ENCODE data around the gene OR4D1. TPM values are rescaled to one million over a fixed set of nuclear protein-coding genes. Genes with fewer than 3 reads are reported as not detected.

Gene OR4D1
- total and polyA plus RNA-seq, 2 of the 4 experiments (the other 2 are of a cell fraction), result not detected

GRCh38 chr17:58127846-58128245 lies 20.3 kb upstream of the OR4D1 start:
- ATAC-seq (ENCODE audit: low read depth), result no peak
- H2AK5ac ChIP-seq (ENCODE audit: low read depth, low read length), result no peak overlapping the region
- ChIA-PET CTCF (no interaction called here), POLR2A (ENCODE audit: unreplicated experiment) (no interaction called here)
- no peak overlapping the region for H2BK15ac ChIP-seq (ENCODE audit: low read depth, low read length)
- no peak overlapping the region for H2BK5ac ChIP-seq (ENCODE audit: low read depth, low read length, poor library complexity, severe bottlenecking)
- no peak overlapping the region for H3K27ac ChIP-seq (ENCODE audit: insufficient read depth, low read length)
- no peaks in the 10 kb centered on the region for H4K20me1 ChIP-seq (ENCODE audit: insufficient read depth, low read length)
- no peak overlapping the region for H3K14ac ChIP-seq (replicated peaks; ENCODE audit: low read depth, low read length)
- H3K4ac ChIP-seq (ENCODE audit: low read depth, low read length), result no peak overlapping the region
- no peaks in the 10 kb centered on the region; the same call in 1 of the 2 replicates for H3K27me3 ChIP-seq (ENCODE audit: control insufficient read depth, insufficient read depth, low read length)
- no peaks in the 10 kb centered on the region for H3K36me3 ChIP-seq (ENCODE audit: control insufficient read depth, insufficient read depth, low read length)
- no peaks in the 10 kb centered on the region for H3K79me1 ChIP-seq (ENCODE audit: low read depth in 1 of 2, low read length in 2 of 2)
- no peaks in the 10 kb centered on the region for H3K9me3 ChIP-seq (ENCODE audit: control insufficient read depth, insufficient read depth, low read length)
- no peak overlapping the region for H2BK20ac ChIP-seq (ENCODE audit: low read depth, low read length)
- no peaks in the 10 kb centered on the region for H3K9me1 ChIP-seq (ENCODE audit: insufficient read depth, low read length)
- H3K9ac ChIP-seq (ENCODE audit: low read depth, low read length), result no peak overlapping the region
- H3K56ac ChIP-seq (ENCODE audit: extremely low read depth, insufficient read depth, low read length), result no peak overlapping the region
- H3K18ac ChIP-seq (ENCODE audit: low read depth, low read length), result no peak overlapping the region
- H3K4me1 ChIP-seq (ENCODE audit: control insufficient read depth, insufficient read depth, low read length), result no peaks in the 10 kb centered on the region
- H3K4me2 ChIP-seq (ENCODE audit: low read depth, low read length), result no peak overlapping the region
- no peak overlapping the region for H4K5ac ChIP-seq (ENCODE audit: low read depth, low read length)
- intact Hi-C loops (cut with micrococcal nuclease) (loop anchor here (5.0 kb wide), 1 partner anchor 49 kb away; no protein-coding TSS in a partner anchor), in situ Hi-C loops (cut with MboI; ENCODE audit: low sequenced_read_pairs) (no loop called here), dilution Hi-C loops (cut with HindIII; ENCODE audit: low sequenced_read_pairs, unreplicated experiment) (no loop called here)
- no peak overlapping the region for H4K91ac ChIP-seq (ENCODE audit: insufficient read depth, low read depth, low read length)
- DNase-seq, result no peak
- H3K4me3 ChIP-seq (ENCODE audit: insufficient read depth, low read depth, low read length), result no peak overlapping the region
- no peak overlapping the region for H4K8ac ChIP-seq (ENCODE audit: low read depth in 2 of 2, low read length in 2 of 2)
- BruUV-seq (replicated peaks), result no TSS peak
- no peak overlapping the region for H2BK120ac ChIP-seq (ENCODE audit: low read depth, low read length)
- no CpG with 5 or more reads among the region's 1 CpG for WGBS, 2 experiments (ENCODE audit: extremely low coverage in 2 of 2, insufficient read length in 1 of 2)
- H2AK9ac ChIP-seq (replicated peaks; ENCODE audit: low read depth, low read length, poor library complexity), result no peak overlapping the region
- TF ChIP-seq POLR2A (IDR thresholded peaks at IDR 0.05; ENCODE audit: low read depth, low read length) (no peak), USF2 (IDR thresholded peaks at IDR 0.05; ENCODE audit: low read depth, low read length) (no peak), FOS (IDR thresholded peaks at IDR 0.05; ENCODE audit: low read depth, low read length) (no peak), MAZ (IDR thresholded peaks at IDR 0.05; ENCODE audit: borderline replicate concordance, low read depth, low read length) (no peak), NFE2L2 (IDR thresholded peaks at IDR 0.05; ENCODE audit: low read depth, low read length) (no peak), MXI1 (IDR thresholded peaks at IDR 0.05; ENCODE audit: borderline replicate concordance, low read depth, low read length) (no peak), ELK1 (IDR thresholded peaks at IDR 0.05; ENCODE audit: borderline replicate concordance, low read depth, low read length) (no peak), RAD21 (IDR thresholded peaks at IDR 0.05; ENCODE audit: low read length) (no peak), RCOR1 (IDR thresholded peaks at IDR 0.05; ENCODE audit: insufficient replicate concordance, low read length) (no peak), SMC3 (IDR thresholded peaks at IDR 0.05; ENCODE audit: low read depth, low read length) (no peak), RFX5 (IDR thresholded peaks at IDR 0.05; ENCODE audit: low read depth, low read length) (no peak)
- H2AFZ ChIP-seq (replicated peaks; ENCODE audit: low read length, poor library complexity), result no peak overlapping the region
- no peak overlapping the region for H3K23ac ChIP-seq (ENCODE audit: low read depth, low read length)

All from IMR-90 (cell line).